ENCODE measurements around the gene PIK3CD. TPM values are rescaled to one million over a fixed set of nuclear protein-coding genes. Genes with fewer than 3 reads are reported as not detected.

Gene PIK3CD
- total and polyA plus RNA-seq, 10 of the 15 experiments (the other 5 are each of a cell fraction or from before 2014, with no cell fraction given): 7.0 to 101 (median 51.1) TPM

- in situ Hi-C loops (cut with MboI): no loop called here
- FAIRE-seq: no peak
- ChIA-PET RAD21 (ENCODE audit: unreplicated experiment) (no interaction called here), SMC1A (ENCODE audit: uncharacterized antibody, unreplicated experiment) (no interaction called here), CTCF (interaction anchor here (1.0 to 2.0 kb wide), 3 partner anchors 90 to 103 kb away, joined by 5 to 10 read pairs (median 5); no protein-coding TSS in a partner anchor), POLR2A (interaction anchor here (1.0 kb wide), 1 partner anchor 102 kb away, joined by 4 read pairs; no protein-coding TSS in a partner anchor)
- no peak overlapping the region for H3K9ac ChIP-seq (ENCODE audit: control insufficient read depth, insufficient read depth, low read length)
- no peak overlapping the region for H3K4me3 ChIP-seq
- peaks cover 23% of the 10 kb centered on the region for H3K4me1 ChIP-seq (ENCODE audit: control insufficient read depth, insufficient read depth, low read length)
- H3K79me2 ChIP-seq (ENCODE audit: control insufficient read depth, insufficient read depth, low read length): no peaks in the 10 kb centered on the region; the same call in 1 of the 2 replicates
- BruUV-seq (replicated peaks): TSS peak; percentile 6
- ATAC-seq: no peak
- DNase-seq (ENCODE audit: low read depth, low spot score): no peak
- intact Hi-C loops (cut with micrococcal nuclease; ENCODE audit: unreplicated experiment): no loop called here
- no peaks in the 10 kb centered on the region for H3K27me3 ChIP-seq (replicated peaks in 1 of 2; ENCODE audit: control insufficient read depth in 2 of 2, insufficient read depth in 2 of 2, low read length in 1 of 2)
- no peaks in the 10 kb centered on the region; the same call in 1 of the 2 replicates for H4K20me1 ChIP-seq (ENCODE audit: control insufficient read depth, insufficient read depth)
- 67% methylated on average over 10 of the region's 10 CpGs for WGBS (ENCODE audit: insufficient coverage, insufficient replicate concordance, low lambda C conversion rate, missing lambda C conversion rate)
- H3K27ac ChIP-seq (ENCODE audit: control insufficient read depth, insufficient read depth): peak overlapping the region; percentile 71
- H3K9me3 ChIP-seq (replicated peaks; ENCODE audit: control insufficient read depth, insufficient read depth, low read length): no peaks in the 10 kb centered on the region; the same call in 2 of the 3 replicates
- H3K4me2 ChIP-seq (ENCODE audit: control insufficient read depth, insufficient read depth): peak overlapping the region; percentile 45; the same call in 1 of the 2 replicates
- TF ChIP-seq BACH1 (IDR thresholded peaks at IDR 0.05; ENCODE audit: borderline replicate concordance) (0 out of 2 replicates have a peak, but pooled peaks have one; percentile 6), ATF7 (IDR thresholded peaks at IDR 0.05; ENCODE audit: low read depth) (no peak), ZNF622 (IDR thresholded peaks at IDR 0.05) (no peak), STAT1 (conservative IDR thresholded peaks at IDR 0.05) (no peak), ZBED1 (IDR thresholded peaks at IDR 0.05; ENCODE audit: borderline replicate concordance) (no peak)
- H2AFZ ChIP-seq (ENCODE audit: control insufficient read depth, low read depth, low read length): no peak overlapping the region
- H3K36me3 ChIP-seq (ENCODE audit: control insufficient read depth in 2 of 2, insufficient read depth in 2 of 2, low read length in 1 of 2): peaks cover 19 to 77% of the 10 kb centered on the region in 2 experiments
Measured at GRCh38 chr1:9718006-9718680, 66.6 kb downstream of the PIK3CD start.
